Endothelial cell of umbilical vein (primary cell): ENCODE measurements around the gene CHST14. TPM values are rescaled to one million over a fixed set of nuclear protein-coding genes. Genes with fewer than 3 reads are reported as not detected.

ENCODE experiments used
- BruUV-seq: library from RNA; stranded (reverse); fragments of 400-500 nt; replicated peaks from 2 replicates; lab custom pipeline; 2021; lab: Mats Ljungman, UMichigan
- CTCF ChIA-PET: fragments of 300-600, 350-600 bp; sonication (Branson Sonifier 250); formaldehyde crosslinking; loops from one replicate; lab custom pipeline; 2021; ENCODE audit warnings: antibody characterized with exemption, inconsistent platforms; lab: Charles Lee
- POLR2A ChIA-PET: fragments of 300-600, 350-600 bp; sonication (Branson Sonifier 250); formaldehyde crosslinking; loops from one replicate; lab custom pipeline; 2021; ENCODE audit warnings: antibody characterized with exemption, inconsistent platforms; lab: Charles Lee
- DNase-seq: peaks from one replicate; pipeline ENCODE4 v3.0.0-alpha.2; 2011; ENCODE audit warnings: low read depth, low spot score
- FAIRE-seq: peaks from 2 replicates; lab custom pipeline; 2011; peaks lifted over from hg19 to GRCh38; lab: Jason Lieb, UNC
- H2AFZ ChIP-seq: 2 replicates; pipeline ENCODE4 v1.6.0; 2012; ENCODE audit warnings: low read depth, low read length, control low read depth, inconsistent platforms
- H3K27ac ChIP-seq: 2 replicates; pipeline ENCODE4 v1.5.1; 2011; ENCODE audit warnings: low read depth, mild to moderate bottlenecking, control low read depth, low read length, moderate library complexity; ENCODE audit not compliant: insufficient read depth
- H3K27me3 ChIP-seq, 2 experiments: 2 replicates each; pipeline versions ENCODE4 v1.6.0 to v1.6.1; 2011; ENCODE audit warnings: low read length in 2 of 2, mixed read lengths in 1 of 2; ENCODE audit not compliant: control insufficient read depth in 2 of 2, insufficient read depth in 2 of 2
- H3K36me3 ChIP-seq, 2 experiments: 2 replicates in 1 of 2; 3 replicates in 1 of 2; pipeline ENCODE4 v1.5.1; 2011; ENCODE audit warnings: low read length in 2 of 2, mild to moderate bottlenecking in 1 of 2, moderate library complexity in 1 of 2; ENCODE audit not compliant: control insufficient read depth in 2 of 2, insufficient read depth in 2 of 2; ENCODE audit errors: extremely low read depth in 1 of 2
- H3K4me1 ChIP-seq: 3 replicates; pipeline ENCODE4 v1.5.1; 2011; ENCODE audit warnings: mild to moderate bottlenecking, low read length; ENCODE audit not compliant: control insufficient read depth, insufficient read depth; ENCODE audit errors: extremely low read depth
- H3K4me2 ChIP-seq: 2 replicates; pipeline ENCODE4 v1.6.1; 2011; ENCODE audit warnings: low read length, control low read depth, mixed read lengths; ENCODE audit not compliant: insufficient read depth
- H3K4me3 ChIP-seq, 3 experiments: fragments of 200-600 bp in 1 of 3; sonication (generic), shearing (Covaris generic) in 1 of 3; replicated peaks in 1 of 3; 2 replicates each; pipeline ENCODE4 v1.5.1; 2011 to 2016; ENCODE audit warnings: control low read depth in 3 of 3, low read length in 3 of 3, mild to moderate bottlenecking in 2 of 3, inconsistent platforms in 1 of 3, low read depth in 1 of 3, moderate library complexity in 1 of 3; ENCODE audit not compliant: insufficient read depth in 1 of 3
- H3K79me2 ChIP-seq: 2 replicates; pipeline ENCODE4 v1.6.0; 2012; ENCODE audit warnings: low read length, inconsistent platforms; ENCODE audit not compliant: control insufficient read depth, insufficient read depth
- H3K9ac ChIP-seq: replicated peaks from 2 replicates; pipeline ENCODE3; 2011; ENCODE audit warnings: low read length, control low read depth; ENCODE audit not compliant: insufficient read depth; ENCODE audit errors: extremely low read depth
- H3K9me1 ChIP-seq: replicated peaks from 3 replicates; pipeline ENCODE4 v1.6.0; 2011; ENCODE audit warnings: mild to moderate bottlenecking, low read length; ENCODE audit not compliant: control insufficient read depth, insufficient read depth; ENCODE audit errors: extremely low read depth
- H3K9me3 ChIP-seq: replicated peaks from 2 replicates; pipeline ENCODE4 v1.5.1; 2012; ENCODE audit warnings: low read length, inconsistent platforms; ENCODE audit not compliant: control insufficient read depth, insufficient read depth
- H4K20me1 ChIP-seq: replicated peaks from 2 replicates; pipeline ENCODE3; 2011; ENCODE audit warnings: mild to moderate bottlenecking, low read length; ENCODE audit not compliant: control insufficient read depth, insufficient read depth; ENCODE audit errors: extremely low read depth
- EZH2 ChIP-seq: IDR thresholded peaks from 2 replicates; pipeline ENCODE4 v1.6.1; 2012; ENCODE audit warnings: borderline replicate concordance, low read depth, mild to moderate bottlenecking, moderate library complexity, low read length, inconsistent platforms; ENCODE audit not compliant: severe bottlenecking
- GATA2 ChIP-seq: IDR thresholded peaks from 2 replicates; pipeline ENCODE4 v1.7.0; 2011; ENCODE audit warnings: low read depth, mild to moderate bottlenecking, moderate library complexity, mixed read lengths, low read length; ENCODE audit not compliant: insufficient read length, insufficient read depth
- JUN ChIP-seq: IDR thresholded peaks from 2 replicates; pipeline ENCODE4 v1.6.1; 2011; ENCODE audit warnings: borderline replicate concordance, low read depth; ENCODE audit not compliant: insufficient read length, insufficient read depth
- MYC ChIP-seq: IDR thresholded peaks from one replicate; pipeline ENCODE4 v1.6.1; 2011; ENCODE audit warnings: mild to moderate bottlenecking, low read depth, low read length
- POLR2A ChIP-seq: IDR thresholded peaks from 2 replicates; pipeline ENCODE4 v1.6.1; 2012; ENCODE audit warnings: low read depth, mild to moderate bottlenecking, control low read depth, low read length
- POLR2AphosphoS5 ChIP-seq: IDR thresholded peaks from 2 replicates; pipeline ENCODE4 v1.6.1; 2012; ENCODE audit warnings: low read depth, mild to moderate bottlenecking, control low read depth, low read length, moderate library complexity; ENCODE audit not compliant: insufficient read depth
- dilution Hi-C: fragments of 300-500 bp; cut with MboI; formaldehyde crosslinking; loops from one replicate; pipeline ENCODE4 v1.15.0; 2019; ENCODE audit warnings: low sequenced_read_pairs; ENCODE audit not compliant: extremely low pct_ligation_motif_present
- intact Hi-C: fragments of 100-400 bp; cut with micrococcal nuclease; formaldehyde crosslinking; loops from one replicate; pipeline ENCODE4 v1.10.0; 2022
- polyA plus RNA-seq, 4 experiments: library from polyadenylated mRNA; depleted of rRNA in 3 of 4; stranded (reverse) in 3 of 4; unstranded in 1 of 4; fragments of >200 nt; gene quantifications; 2 replicates each; pipeline versions ENCODE4 v1.2.1 to v1.2.3, GENCODE V29; 2011 to 2012; ENCODE audit warnings: missing spikeins in 1 of 4
- total RNA-seq: library from RNA; stranded (reverse); gene quantifications from 2 replicates; pipeline ENCODE4 v1.2.3, GENCODE V29; 2021
- TF ChIP-seq, protein P1 (sequence below), 2 donors: IDR thresholded peaks; 1 replicate in 1 of 2; 2 replicates in 1 of 2; pipeline ENCODE4 v1.5.1; 2011; ENCODE audit warnings: low read length in 2 of 2, mild to moderate bottlenecking in 2 of 2, moderate library complexity in 2 of 2, control low read depth in 1 of 2, inconsistent platforms in 1 of 2, low read depth in 1 of 2; ENCODE audit not compliant: insufficient read depth in 1 of 2; ENCODE audit errors: extremely low read depth in 1 of 2
- TF ChIP-seq, protein P2 (sequence below): IDR thresholded peaks from 2 replicates; pipeline ENCODE4 v1.6.1; 2011; ENCODE audit not compliant: insufficient read depth, insufficient read length

CHST14 gene
- total and polyA plus RNA-seq, 2 donors (not counting 3 experiments of a cell fraction or from before 2014, with no cell fraction given) = 35.1 to 49.2 TPM

DNA sequence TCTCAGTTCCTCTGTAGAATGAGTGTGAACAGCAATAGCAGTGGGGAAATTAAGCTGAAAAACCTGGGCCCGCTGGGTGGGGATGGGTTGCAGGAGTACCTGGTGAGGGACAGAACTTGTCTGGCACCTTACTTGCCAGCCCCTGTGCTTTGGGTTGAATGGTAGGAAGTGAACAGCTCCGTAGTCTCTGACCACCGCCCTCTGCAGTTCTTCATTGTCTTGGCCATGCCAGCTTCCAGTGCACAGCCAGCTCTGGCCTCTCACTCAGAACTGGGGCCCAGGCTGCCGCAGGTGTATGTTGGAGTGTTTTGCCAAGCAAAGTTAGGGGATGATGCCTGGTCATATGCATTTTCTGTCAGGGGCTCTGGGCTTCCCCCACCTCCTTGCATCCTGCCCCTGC lies 14.0 kb upstream of the CHST14 start:
- TF ChIP-seq, protein P1, sequence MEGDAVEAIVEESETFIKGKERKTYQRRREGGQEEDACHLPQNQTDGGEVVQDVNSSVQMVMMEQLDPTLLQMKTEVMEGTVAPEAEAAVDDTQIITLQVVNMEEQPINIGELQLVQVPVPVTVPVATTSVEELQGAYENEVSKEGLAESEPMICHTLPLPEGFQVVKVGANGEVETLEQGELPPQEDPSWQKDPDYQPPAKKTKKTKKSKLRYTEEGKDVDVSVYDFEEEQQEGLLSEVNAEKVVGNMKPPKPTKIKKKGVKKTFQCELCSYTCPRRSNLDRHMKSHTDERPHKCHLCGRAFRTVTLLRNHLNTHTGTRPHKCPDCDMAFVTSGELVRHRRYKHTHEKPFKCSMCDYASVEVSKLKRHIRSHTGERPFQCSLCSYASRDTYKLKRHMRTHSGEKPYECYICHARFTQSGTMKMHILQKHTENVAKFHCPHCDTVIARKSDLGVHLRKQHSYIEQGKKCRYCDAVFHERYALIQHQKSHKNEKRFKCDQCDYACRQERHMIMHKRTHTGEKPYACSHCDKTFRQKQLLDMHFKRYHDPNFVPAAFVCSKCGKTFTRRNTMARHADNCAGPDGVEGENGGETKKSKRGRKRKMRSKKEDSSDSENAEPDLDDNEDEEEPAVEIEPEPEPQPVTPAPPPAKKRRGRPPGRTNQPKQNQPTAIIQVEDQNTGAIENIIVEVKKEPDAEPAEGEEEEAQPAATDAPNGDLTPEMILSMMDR (IDR thresholded peaks at IDR 0.05; ENCODE audit: extremely low read depth in 1 of 2, insufficient read depth in 1 of 2, low read depth in 1 of 2, low read length in 2 of 2) = no peak
- no peak for TF ChIP-seq GATA2
- no peak for TF ChIP-seq MYC
- no peak for TF ChIP-seq JUN
- TF ChIP-seq EZH2 = no peak
- TF ChIP-seq POLR2A = no peak
- TF ChIP-seq POLR2AphosphoS5 = no peak
- TF ChIP-seq, protein P2, sequence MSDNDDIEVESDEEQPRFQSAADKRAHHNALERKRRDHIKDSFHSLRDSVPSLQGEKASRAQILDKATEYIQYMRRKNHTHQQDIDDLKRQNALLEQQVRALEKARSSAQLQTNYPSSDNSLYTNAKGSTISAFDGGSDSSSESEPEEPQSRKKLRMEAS = no peak
- no peaks in the 10 kb centered on the region for H3K27me3 ChIP-seq
- CTCF ChIA-PET = interaction anchor here (1.8 kb wide), 1 partner anchor 14 kb away, joined by 7 read pairs; no protein-coding TSS in a partner anchor
- dilution Hi-C loops (no loop called here), intact Hi-C loops (no loop called here)
- H3K27ac ChIP-seq = no peak overlapping the region
- H3K36me3 ChIP-seq = peaks cover 0 to 10% of the 10 kb centered on the region in 2 experiments
- no peak overlapping the region for H3K4me2 ChIP-seq
- H3K4me3 ChIP-seq = no peak overlapping the region
- H2AFZ ChIP-seq = no peak overlapping the region
- H3K79me2 ChIP-seq = peaks cover 9% of the 10 kb centered on the region
- H3K9me3 ChIP-seq = no peaks in the 10 kb centered on the region
- peaks cover 3% of the 10 kb centered on the region for H4K20me1 ChIP-seq
- no peak for FAIRE-seq
- H3K4me1 ChIP-seq = no peaks in the 10 kb centered on the region
- no peak for DNase-seq
- H3K9me1 ChIP-seq = no peaks in the 10 kb centered on the region
- BruUV-seq = no TSS peak
- POLR2A ChIA-PET = no interaction called here
- H3K9ac ChIP-seq = no peak overlapping the region
